PC-9 (cell line): ENCODE data around the gene ADAMTSL3. TPM values are rescaled to one million over a fixed set of nuclear protein-coding genes. Genes with fewer than 3 reads are reported as not detected.

Experiments
- BruUV-seq: library from RNA; stranded (reverse); fragments of 400-500 nt; replicated peaks from 2 replicates; lab custom pipeline; 2021; lab: Mats Ljungman, UMichigan
- CTCF ChIA-PET: fragments of 300-600 bp; sonication (Branson Sonifier 250); formaldehyde crosslinking; loops from one replicate; lab custom pipeline; 2022; ENCODE audit warnings: antibody characterized with exemption; lab: Charles Lee
- POLR2A ChIA-PET: fragments of 300-600 bp; sonication (Branson Sonifier 250); formaldehyde crosslinking; loops from one replicate; lab custom pipeline; 2022; ENCODE audit warnings: antibody characterized with exemption; ENCODE audit not compliant: unreplicated experiment; lab: Charles Lee
- DNase-seq, 2 experiments: peaks; one replicate each; pipeline versions ENCODE4 v3.0.0 to v3.0.0-alpha.2; 2015 to 2022; ENCODE audit warnings: mixed read lengths in 1 of 2
- H2AFZ ChIP-seq: fragments of 200-600 bp; sonication (generic); 2 replicates; pipeline ENCODE4 v1.8.1; 2017; ENCODE audit warnings: antibody characterized with exemption
- H3F3A ChIP-seq: fragments of 200-600 bp; sonication (generic); 2 replicates; pipeline ENCODE4 v1.8.1; 2017; ENCODE audit warnings: antibody characterized with exemption, mild to moderate bottlenecking, low read depth; ENCODE audit not compliant: insufficient read depth
- H3K27ac ChIP-seq: fragments of 200-600 bp; sonication (generic); 2 replicates; pipeline ENCODE4 v1.6.1; 2016; ENCODE audit warnings: mixed run types
- H3K27me3 ChIP-seq: fragments of 200-600 bp; sonication (generic); 2 replicates; pipeline ENCODE4 v1.6.1; 2016; ENCODE audit warnings: low read depth, mixed run types; ENCODE audit not compliant: insufficient read depth
- H3K36me3 ChIP-seq: fragments of 200-600 bp; sonication (generic); 2 replicates; pipeline ENCODE4 v1.6.1; 2016; ENCODE audit warnings: low read depth, mixed run types
- H3K4me1 ChIP-seq: fragments of 200-600 bp; sonication (generic); replicated peaks from 2 replicates; pipeline ENCODE4 v1.6.1; 2016; ENCODE audit warnings: mixed run types; ENCODE audit not compliant: insufficient read depth
- H3K4me2 ChIP-seq: fragments of 200-600 bp; sonication (generic); 2 replicates; pipeline ENCODE4 v1.6.1; 2017; ENCODE audit warnings: mixed run types
- H3K4me3 ChIP-seq: fragments of 200-600 bp; sonication (generic); 2 replicates; pipeline ENCODE4 v1.6.1; 2016; ENCODE audit warnings: mixed run types
- H3K79me2 ChIP-seq: fragments of 200-600 bp; sonication (generic); 2 replicates; pipeline ENCODE4 v1.6.1; 2017; ENCODE audit warnings: low read depth, mixed run types
- H3K9me2 ChIP-seq: fragments of 200-600 bp; sonication (generic); 2 replicates; pipeline ENCODE4 v1.8.1; 2017; ENCODE audit warnings: mild to moderate bottlenecking; ENCODE audit not compliant: insufficient read depth
- H3K9me3 ChIP-seq: fragments of 200-600 bp; sonication (generic); 2 replicates; pipeline ENCODE4 v1.8.1; 2016; ENCODE audit warnings: low read depth; ENCODE audit not compliant: insufficient read depth
- H4K20me1 ChIP-seq: fragments of 200-600 bp; sonication (generic); 2 replicates; pipeline ENCODE4 v1.8.1; 2017; ENCODE audit not compliant: insufficient read depth
- CTCF ChIP-seq: fragments of 200-600 bp; sonication (generic); conservative IDR thresholded peaks from 2 replicates; pipeline ENCODE4 v1.6.1; 2017; ENCODE audit warnings: mixed run types, antibody characterized with exemption, mild to moderate bottlenecking, moderate library complexity
- EZH2 ChIP-seq: fragments of 200-600 bp; sonication (generic); IDR thresholded peaks from 2 replicates; pipeline ENCODE4 v1.8.0; 2017; ENCODE audit warnings: antibody characterized with exemption, low read depth
- intact Hi-C: fragments of 100-400 bp; cut with micrococcal nuclease; formaldehyde crosslinking; loops from one replicate; pipeline ENCODE4 v1.10.0; 2022; ENCODE audit not compliant: unreplicated experiment
- total RNA-seq: library from RNA; stranded (reverse); gene quantifications from 2 replicates; pipeline ENCODE4 v1.2.3, GENCODE V29; 2021

The ADAMTSL3 gene
- total RNA-seq, 1 experiment from 2014 or later = 5.0 TPM

DNA sequence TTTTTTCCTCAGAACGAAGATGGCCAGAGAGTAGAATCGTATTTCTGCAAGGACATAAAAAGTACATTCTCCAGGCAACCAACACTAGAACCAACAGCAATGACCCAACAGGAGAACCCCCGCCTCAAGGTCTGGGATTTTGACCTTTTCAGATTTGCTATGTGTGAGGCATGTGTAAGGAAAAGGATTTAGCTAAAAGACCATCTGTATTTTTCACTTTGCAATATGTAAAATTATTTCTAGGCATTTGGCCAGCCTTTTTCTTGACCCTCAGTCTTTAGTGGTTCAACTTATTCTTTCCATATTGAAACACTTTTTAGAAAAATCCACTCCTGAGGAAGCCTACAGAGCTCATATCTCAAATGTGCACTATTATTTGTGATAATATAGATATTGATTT is 362.4 kb downstream of the ADAMTSL3 start:
- no peaks in the 10 kb centered on the region for H3F3A ChIP-seq
- H3K79me2 ChIP-seq = no peaks in the 10 kb centered on the region
- no peaks in the 10 kb centered on the region for H3K9me2 ChIP-seq
- no peak for DNase-seq
- no peak overlapping the region for H3K4me3 ChIP-seq
- no peaks in the 10 kb centered on the region for H3K9me3 ChIP-seq
- H3K27ac ChIP-seq = no peak overlapping the region
- BruUV-seq = no TSS peak
- 0 out of 2 replicates have a peak, but pooled peaks cover 3% of the 10 kb centered on the region for H3K27me3 ChIP-seq
- no peaks in the 10 kb centered on the region for H3K4me1 ChIP-seq
- TF ChIP-seq CTCF = no peak
- TF ChIP-seq EZH2 = no peak
- intact Hi-C loops = no loop called here
- no peak overlapping the region for H2AFZ ChIP-seq
- H3K4me2 ChIP-seq = no peak overlapping the region
- H3K36me3 ChIP-seq = no peaks in the 10 kb centered on the region
- POLR2A ChIA-PET = no interaction called here
- CTCF ChIA-PET = no interaction called here
- no peaks in the 10 kb centered on the region for H4K20me1 ChIP-seq

DNA sequence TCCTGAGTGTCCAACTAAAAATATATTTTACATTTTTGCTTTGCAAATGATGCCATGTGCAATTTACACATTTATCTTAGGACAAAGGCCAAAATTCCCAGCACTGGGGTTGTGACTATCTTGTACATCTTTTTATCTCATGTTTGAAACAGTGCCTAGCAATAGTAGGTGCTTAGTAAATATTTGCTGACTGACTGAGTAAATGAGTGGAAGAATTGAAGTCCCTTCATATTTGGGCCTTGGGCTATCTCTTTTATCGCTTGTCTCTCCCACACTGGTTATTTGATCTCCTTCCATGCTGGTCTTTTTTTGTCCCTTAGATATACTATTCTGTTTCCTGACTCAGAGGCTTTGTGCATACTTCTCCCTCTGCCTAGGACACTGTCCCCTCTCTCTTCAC is 368.6 kb downstream of the ADAMTSL3 start:
- Histone ChIP-seq H3K9me3 (no peaks in the 10 kb centered on the region), H3K4me2 (no peak overlapping the region), H3K4me3 (no peak overlapping the region), H3K27me3 (no peaks in the 10 kb centered on the region), H3K79me2 (no peaks in the 10 kb centered on the region), H3K36me3 (no peaks in the 10 kb centered on the region), H3K9me2 (no peaks in the 10 kb centered on the region), H3K27ac (no peak overlapping the region), H2AFZ (no peak overlapping the region), H3F3A (no peaks in the 10 kb centered on the region), H4K20me1 (no peaks in the 10 kb centered on the region), H3K4me1 (no peaks in the 10 kb centered on the region)
- DNase-seq = no peak
- ChIA-PET POLR2A (no interaction called here), CTCF (no interaction called here)
- TF ChIP-seq EZH2 (no peak), CTCF (no peak)
- no TSS peak for BruUV-seq
- intact Hi-C loops = loop anchor here (2.0 kb wide), 1 partner anchor 458 kb away; no protein-coding TSS in a partner anchor

GRCh38 chr15:84023636-84024035 is 369.7 kb downstream of the ADAMTSL3 start:
- no peaks in the 10 kb centered on the region for H3K9me2 ChIP-seq
- H3K4me2 ChIP-seq = no peak overlapping the region
- no TSS peak for BruUV-seq
- no peak overlapping the region for H3K27ac ChIP-seq
- H3F3A ChIP-seq = no peaks in the 10 kb centered on the region
- ChIA-PET POLR2A (no interaction called here), CTCF (no interaction called here)
- peak in 1 of 2 experiments; percentile 6 for DNase-seq
- H3K36me3 ChIP-seq = no peaks in the 10 kb centered on the region
- H3K9me3 ChIP-seq = no peaks in the 10 kb centered on the region
- H3K27me3 ChIP-seq = no peaks in the 10 kb centered on the region
- TF ChIP-seq CTCF = peak; percentile 70
- TF ChIP-seq EZH2 = no peak
- H3K79me2 ChIP-seq = no peaks in the 10 kb centered on the region
- H3K4me3 ChIP-seq = no peak overlapping the region
- H2AFZ ChIP-seq = no peak overlapping the region
- H3K4me1 ChIP-seq = no peaks in the 10 kb centered on the region
- H4K20me1 ChIP-seq = no peaks in the 10 kb centered on the region
- intact Hi-C loops = loop anchor here (2.0 kb wide), 1 partner anchor 459 kb away; no protein-coding TSS in a partner anchor
